GM23338 (cell line): ENCODE measurements around the gene PGGT1B. TPM values are rescaled to one million over a fixed set of nuclear protein-coding genes. Genes with fewer than 3 reads are reported as not detected.

Experiments used
- ATAC-seq: fragments of 200-7000 bp; cut with Tn5 transposase; 3 replicates; pipeline ENCODE4 v1.9.1; 2020
- DNase-seq: peaks from one replicate; pipeline ENCODE4 v3.0.0-alpha.2; 2015; ENCODE audit warnings: low spot score
- H2AFZ ChIP-seq: fragments of 200-600 bp; sonication (generic); 2 replicates; pipeline ENCODE4 v1.8.0; 2016; ENCODE audit warnings: antibody characterized with exemption, mild to moderate bottlenecking, moderate library complexity
- H3F3A ChIP-seq: fragments of 200-600 bp; sonication (generic); replicated peaks from 2 replicates; pipeline ENCODE4 v1.8.0; 2017; ENCODE audit warnings: antibody characterized with exemption, mixed run types, low read depth
- H3K27ac ChIP-seq: fragments of 200-600 bp; sonication (generic); 2 replicates; pipeline ENCODE4 v1.6.1; 2016; ENCODE audit warnings: low read depth
- H3K27me3 ChIP-seq: fragments of 200-600 bp; sonication (generic); 2 replicates; pipeline ENCODE4 v1.8.0; 2016; ENCODE audit warnings: mild to moderate bottlenecking, mixed run types, moderate library complexity; ENCODE audit not compliant: insufficient read depth
- H3K36me3 ChIP-seq: fragments of 200-600 bp; sonication (generic); 2 replicates; pipeline ENCODE4 v1.8.0; 2016; ENCODE audit warnings: mild to moderate bottlenecking; ENCODE audit not compliant: insufficient read depth
- H3K4me1 ChIP-seq: fragments of 200-600 bp; sonication (generic); 2 replicates; pipeline ENCODE4 v1.8.0; 2016; ENCODE audit warnings: mild to moderate bottlenecking, moderate library complexity; ENCODE audit not compliant: insufficient read depth
- H3K4me2 ChIP-seq: fragments of 200-600 bp; sonication (generic); 2 replicates; pipeline ENCODE4 v1.7.1; 2017; ENCODE audit warnings: mixed run types
- H3K4me3 ChIP-seq: fragments of 200-600 bp; sonication (generic); 2 replicates; pipeline ENCODE4 v1.6.1; 2016; ENCODE audit warnings: mixed run types
- H3K79me2 ChIP-seq: fragments of 200-600 bp; sonication (generic); replicated peaks from 2 replicates; pipeline ENCODE4 v1.8.0; 2017; ENCODE audit warnings: mild to moderate bottlenecking; ENCODE audit not compliant: insufficient read depth
- H3K9me2 ChIP-seq: fragments of 200-600 bp; sonication (generic); 2 replicates; pipeline ENCODE4 v1.8.0; 2017; ENCODE audit not compliant: insufficient read depth
- H4K20me1 ChIP-seq: fragments of 200-600 bp; sonication (generic); replicated peaks from 2 replicates; pipeline ENCODE4 v1.8.0; 2017; ENCODE audit warnings: mild to moderate bottlenecking; ENCODE audit not compliant: insufficient read depth
- H3K27ac Mint-ChIP-seq: 2 replicates; pipeline ENCODE4 v1.8.0; 2020; ENCODE audit warnings: inconsistent platforms, mild to moderate bottlenecking, moderate library complexity, mixed read lengths
- H3K27me3 Mint-ChIP-seq: 3 replicates; pipeline ENCODE4 v1.8.0; 2022; ENCODE audit warnings: low read depth, mild to moderate bottlenecking, moderate library complexity, mixed read lengths, inconsistent platforms; ENCODE audit not compliant: insufficient read depth, poor library complexity
- H3K36me3 Mint-ChIP-seq: 3 replicates; pipeline ENCODE4 v1.8.0; 2021; ENCODE audit warnings: low read depth, mild to moderate bottlenecking, inconsistent platforms, moderate library complexity, mixed read lengths
- H3K4me1 Mint-ChIP-seq: 3 replicates; pipeline ENCODE4 v1.8.0; 2020; ENCODE audit warnings: mild to moderate bottlenecking, inconsistent platforms, mixed read lengths
- H3K4me3 Mint-ChIP-seq: 3 replicates; pipeline ENCODE4 v1.8.0; 2021; ENCODE audit warnings: moderate library complexity, mild to moderate bottlenecking, inconsistent platforms, mixed read lengths
- H3K9me3 Mint-ChIP-seq: 3 replicates; pipeline ENCODE4 v1.8.0; 2020; ENCODE audit warnings: moderate library complexity, mild to moderate bottlenecking, inconsistent platforms, mixed read lengths
- EZH2phosphoT487 ChIP-seq: fragments of 200-600 bp; sonication (generic); IDR thresholded peaks from one replicate; pipeline ENCODE4 v1.8.1; 2018; ENCODE audit warnings: antibody characterized with exemption; ENCODE audit not compliant: unreplicated experiment
- JUNB ChIP-seq: IDR thresholded peaks from one replicate; pipeline ENCODE4 v1.6.1; 2016; ENCODE audit warnings: antibody characterized with exemption; ENCODE audit not compliant: unreplicated experiment
- STAT1 ChIP-seq: IDR thresholded peaks from one replicate; pipeline ENCODE4 v1.6.1; 2016; ENCODE audit warnings: antibody characterized with exemption; ENCODE audit not compliant: unreplicated experiment
- polyA plus RNA-seq: library from polyadenylated mRNA; unstranded; fragments of >200 nt; fragmentation: Nextera tagmentation; extraction: Ambion mirVana; gene quantifications from 2 replicates; pipeline ENCODE4 v1.2.1, GENCODE V29; 2016
- total RNA-seq: library from RNA; depleted of rRNA; stranded (reverse); fragments of >200 nt; shearing (Covaris generic); gene quantifications from 2 replicates; pipeline ENCODE4 v1.2.3, GENCODE V29; 2014
- TF ChIP-seq, protein P1 (sequence below): fragments of 250-450 bp; sonication (Bioruptor Pico); IDR thresholded peaks from 2 replicates; pipeline ENCODE4 v1.5.0; 2020; ENCODE audit warnings: mild to moderate bottlenecking, moderate library complexity
- TF ChIP-seq, protein P2 (sequence below): IDR thresholded peaks from 2 replicates; pipeline ENCODE4 v1.6.1; 2016; ENCODE audit warnings: antibody characterized with exemption

Gene PGGT1B
- total and polyA plus RNA-seq, 2 experiments from 2014 or later: 8.6 to 12.9 TPM

DNA sequence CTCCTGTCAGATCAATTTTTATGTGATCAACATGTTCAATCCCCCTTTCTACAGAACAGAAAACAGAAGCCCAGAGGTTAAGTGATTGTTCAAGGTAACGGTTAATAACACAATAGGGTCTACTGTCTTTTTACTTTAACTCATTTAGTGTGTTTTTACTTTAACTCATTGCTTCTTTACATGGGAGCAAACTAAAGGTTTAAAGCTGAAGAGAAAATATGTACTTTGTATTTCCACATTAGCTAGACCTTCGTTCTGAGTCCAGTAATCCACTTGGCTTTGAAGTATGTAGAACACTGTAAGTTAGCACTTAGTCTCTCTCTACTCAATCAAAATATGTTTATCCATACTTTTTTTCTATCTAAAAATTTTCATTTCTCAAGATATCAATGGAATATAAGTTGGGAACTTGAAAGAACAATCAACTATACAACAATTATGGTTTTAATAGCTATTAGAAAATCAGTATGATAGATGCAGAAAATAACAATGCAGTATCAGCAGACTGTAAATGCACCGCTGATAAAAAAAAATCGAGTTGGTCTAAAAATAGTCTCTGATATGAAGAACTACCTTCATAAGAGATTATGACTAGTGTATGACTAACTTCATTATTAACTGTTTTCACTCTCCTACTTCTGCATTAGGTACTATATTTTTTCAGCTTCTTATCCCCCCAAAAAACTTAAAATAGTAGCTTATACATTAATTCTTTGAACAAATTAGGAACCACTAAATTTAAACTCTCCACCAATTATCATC is 20.6 kb downstream of the PGGT1B start:
- H3K4me2 ChIP-seq: no peak overlapping the region
- H3K9me3 Mint-ChIP-seq: no peaks in the 10 kb centered on the region
- H3K4me3 ChIP-seq: no peak overlapping the region
- H3K4me1 Mint-ChIP-seq: no peaks in the 10 kb centered on the region; the same call in 2 of the 3 replicates
- no peak overlapping the region for H3K4me3 Mint-ChIP-seq
- H3K36me3 ChIP-seq: peaks cover 12% of the 10 kb centered on the region; the same call in 1 of the 2 replicates
- H3F3A ChIP-seq: no peaks in the 10 kb centered on the region
- H3K27ac Mint-ChIP-seq: peak overlapping the region; percentile 68; the same call in 1 of the 2 replicates
- H2AFZ ChIP-seq: no peak overlapping the region
- DNase-seq (no peak), ATAC-seq (no peak)
- H3K4me1 ChIP-seq: no peaks in the 10 kb centered on the region
- TF ChIP-seq, protein P1, sequence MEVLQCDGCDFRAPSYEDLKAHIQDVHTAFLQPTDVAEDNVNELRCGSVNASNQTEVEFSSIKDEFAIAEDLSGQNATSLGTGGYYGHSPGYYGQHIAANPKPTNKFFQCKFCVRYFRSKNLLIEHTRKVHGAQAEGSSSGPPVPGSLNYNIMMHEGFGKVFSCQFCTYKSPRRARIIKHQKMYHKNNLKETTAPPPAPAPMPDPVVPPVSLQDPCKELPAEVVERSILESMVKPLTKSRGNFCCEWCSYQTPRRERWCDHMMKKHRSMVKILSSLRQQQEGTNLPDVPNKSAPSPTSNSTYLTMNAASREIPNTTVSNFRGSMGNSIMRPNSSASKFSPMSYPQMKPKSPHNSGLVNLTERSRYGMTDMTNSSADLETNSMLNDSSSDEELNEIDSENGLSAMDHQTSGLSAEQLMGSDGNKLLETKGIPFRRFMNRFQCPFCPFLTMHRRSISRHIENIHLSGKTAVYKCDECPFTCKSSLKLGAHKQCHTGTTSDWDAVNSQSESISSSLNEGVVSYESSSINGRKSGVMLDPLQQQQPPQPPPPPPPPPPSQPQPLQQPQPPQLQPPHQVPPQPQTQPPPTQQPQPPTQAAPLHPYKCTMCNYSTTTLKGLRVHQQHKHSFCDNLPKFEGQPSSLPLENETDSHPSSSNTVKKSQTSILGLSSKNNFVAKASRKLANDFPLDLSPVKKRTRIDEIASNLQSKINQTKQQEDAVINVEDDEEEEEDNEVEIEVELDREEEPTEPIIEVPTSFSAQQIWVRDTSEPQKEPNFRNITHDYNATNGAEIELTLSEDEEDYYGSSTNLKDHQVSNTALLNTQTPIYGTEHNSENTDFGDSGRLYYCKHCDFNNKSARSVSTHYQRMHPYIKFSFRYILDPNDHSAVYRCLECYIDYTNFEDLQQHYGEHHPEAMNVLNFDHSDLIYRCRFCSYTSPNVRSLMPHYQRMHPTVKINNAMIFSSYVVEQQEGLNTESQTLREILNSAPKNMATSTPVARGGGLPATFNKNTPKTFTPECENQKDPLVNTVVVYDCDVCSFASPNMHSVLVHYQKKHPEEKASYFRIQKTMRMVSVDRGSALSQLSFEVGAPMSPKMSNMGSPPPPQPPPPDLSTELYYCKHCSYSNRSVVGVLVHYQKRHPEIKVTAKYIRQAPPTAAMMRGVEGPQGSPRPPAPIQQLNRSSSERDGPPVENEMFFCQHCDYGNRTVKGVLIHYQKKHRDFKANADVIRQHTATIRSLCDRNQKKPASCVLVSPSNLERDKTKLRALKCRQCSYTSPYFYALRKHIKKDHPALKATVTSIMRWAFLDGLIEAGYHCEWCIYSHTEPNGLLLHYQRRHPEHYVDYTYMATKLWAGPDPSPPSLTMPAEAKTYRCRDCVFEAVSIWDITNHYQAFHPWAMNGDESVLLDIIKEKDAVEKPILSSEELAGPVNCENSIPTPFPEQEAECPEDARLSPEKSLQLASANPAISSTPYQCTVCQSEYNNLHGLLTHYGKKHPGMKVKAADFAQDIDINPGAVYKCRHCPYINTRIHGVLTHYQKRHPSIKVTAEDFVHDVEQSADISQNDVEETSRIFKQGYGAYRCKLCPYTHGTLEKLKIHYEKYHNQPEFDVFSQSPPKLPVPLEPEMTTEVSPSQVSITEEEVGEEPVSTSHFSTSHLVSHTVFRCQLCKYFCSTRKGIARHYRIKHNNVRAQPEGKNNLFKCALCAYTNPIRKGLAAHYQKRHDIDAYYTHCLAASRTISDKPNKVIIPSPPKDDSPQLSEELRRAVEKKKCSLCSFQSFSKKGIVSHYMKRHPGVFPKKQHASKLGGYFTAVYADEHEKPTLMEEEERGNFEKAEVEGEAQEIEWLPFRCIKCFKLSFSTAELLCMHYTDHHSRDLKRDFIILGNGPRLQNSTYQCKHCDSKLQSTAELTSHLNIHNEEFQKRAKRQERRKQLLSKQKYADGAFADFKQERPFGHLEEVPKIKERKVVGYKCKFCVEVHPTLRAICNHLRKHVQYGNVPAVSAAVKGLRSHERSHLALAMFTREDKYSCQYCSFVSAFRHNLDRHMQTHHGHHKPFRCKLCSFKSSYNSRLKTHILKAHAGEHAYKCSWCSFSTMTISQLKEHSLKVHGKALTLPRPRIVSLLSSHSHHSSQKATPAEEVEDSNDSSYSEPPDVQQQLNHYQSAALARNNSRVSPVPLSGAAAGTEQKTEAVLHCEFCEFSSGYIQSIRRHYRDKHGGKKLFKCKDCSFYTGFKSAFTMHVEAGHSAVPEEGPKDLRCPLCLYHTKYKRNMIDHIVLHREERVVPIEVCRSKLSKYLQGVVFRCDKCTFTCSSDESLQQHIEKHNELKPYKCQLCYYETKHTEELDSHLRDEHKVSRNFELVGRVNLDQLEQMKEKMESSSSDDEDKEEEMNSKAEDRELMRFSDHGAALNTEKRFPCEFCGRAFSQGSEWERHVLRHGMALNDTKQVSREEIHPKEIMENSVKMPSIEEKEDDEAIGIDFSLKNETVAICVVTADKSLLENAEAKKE (CRISPR knock-in tag): no peak
- TF ChIP-seq STAT1: no peak
- no peak for TF ChIP-seq JUNB
- TF ChIP-seq, protein P2, sequence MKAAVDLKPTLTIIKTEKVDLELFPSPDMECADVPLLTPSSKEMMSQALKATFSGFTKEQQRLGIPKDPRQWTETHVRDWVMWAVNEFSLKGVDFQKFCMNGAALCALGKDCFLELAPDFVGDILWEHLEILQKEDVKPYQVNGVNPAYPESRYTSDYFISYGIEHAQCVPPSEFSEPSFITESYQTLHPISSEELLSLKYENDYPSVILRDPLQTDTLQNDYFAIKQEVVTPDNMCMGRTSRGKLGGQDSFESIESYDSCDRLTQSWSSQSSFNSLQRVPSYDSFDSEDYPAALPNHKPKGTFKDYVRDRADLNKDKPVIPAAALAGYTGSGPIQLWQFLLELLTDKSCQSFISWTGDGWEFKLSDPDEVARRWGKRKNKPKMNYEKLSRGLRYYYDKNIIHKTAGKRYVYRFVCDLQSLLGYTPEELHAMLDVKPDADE: no peak
- TF ChIP-seq EZH2phosphoT487: no peak
- no peaks in the 10 kb centered on the region for H3K27me3 ChIP-seq
- H3K27ac ChIP-seq: no peak overlapping the region
- no peaks in the 10 kb centered on the region for H3K9me2 ChIP-seq
- H4K20me1 ChIP-seq: no peaks in the 10 kb centered on the region; the same call in 1 of the 2 replicates
- H3K79me2 ChIP-seq: peaks cover 7% of the 10 kb centered on the region
- H3K27me3 Mint-ChIP-seq: no peaks in the 10 kb centered on the region
- H3K36me3 Mint-ChIP-seq: peaks cover 6% of the 10 kb centered on the region; the same call in 2 of the 3 replicates
